Gastrocnemius medialis (tissue), 4 donors: ENCODE results near the gene GARIN5B. TPM values are rescaled to one million over a fixed set of nuclear protein-coding genes. Genes with fewer than 3 reads are reported as not detected.

Experiments
- ATAC-seq, 2 donors: fragments of 150-250 bp; one replicate each; pipeline ENCODE4 v1.9.1; 2016
- DNase-seq, 2 donors: peaks; one replicate each; pipeline ENCODE4 v3.0.0-alpha.2; 2019
- H3K27ac ChIP-seq, 4 donors: fragments of 200-600 bp; sonication (generic); 1 replicate in 1 of 4; 2 replicates in 3 of 4; pipeline ENCODE4 v1.5.1; 2016 to 2018; ENCODE audit warnings: mild to moderate bottlenecking in 2 of 4, moderate library complexity in 1 of 4
- H3K27me3 ChIP-seq, 3 donors: fragments of 200-600 bp; sonication (generic) in 2 of 3; 1 replicate in 1 of 3; 2 replicates in 2 of 3; pipeline versions ENCODE4 v1.5.1 to v1.6.0; 2016 to 2019; ENCODE audit warnings: mild to moderate bottlenecking in 1 of 3, moderate library complexity in 1 of 3
- H3K36me3 ChIP-seq, 2 donors: fragments of 200-600 bp; sonication (generic) in 1 of 2; one replicate each; pipeline ENCODE4 v1.5.1; 2017 to 2018
- H3K4me1 ChIP-seq, 2 donors: fragments of 200-600 bp; sonication (generic) in 1 of 2; one replicate each; pipeline ENCODE4 v1.5.1; 2016 to 2017; ENCODE audit warnings: mild to moderate bottlenecking in 2 of 2
- H3K4me3 ChIP-seq, 4 donors: fragments of 200-600 bp; sonication (generic) in 3 of 4; 1 replicate in 1 of 4; 2 replicates in 3 of 4; pipeline ENCODE4 v1.5.1; 2016 to 2019; ENCODE audit warnings: mild to moderate bottlenecking in 2 of 4
- H3K9me3 ChIP-seq, 3 donors: fragments of 200-600 bp; sonication (generic) in 2 of 3; 1 replicate in 1 of 3; 2 replicates in 2 of 3; pipeline ENCODE4 v1.5.1; 2016 to 2019
- CTCF ChIP-seq, 5 experiments: fragments of 450-650 bp in 3 of 5; fragments of 200-600 bp in 2 of 5; sonication (generic) in 2 of 5; IDR thresholded peaks in 4 of 5; conservative IDR thresholded peaks in 1 of 5; 1 replicate in 4 of 5; 2 replicates in 1 of 5; pipeline ENCODE4 v1.5.1; 2016 to 2019; ENCODE audit warnings: antibody characterized with exemption in 5 of 5, mild to moderate bottlenecking in 3 of 5, moderate library complexity in 3 of 5
- POLR2A ChIP-seq, 2 donors: fragments of 450-650 bp; IDR thresholded peaks; one replicate each; pipeline ENCODE4 v1.6.1; 2017; ENCODE audit warnings: antibody characterized with exemption in 2 of 2, mild to moderate bottlenecking in 2 of 2, moderate library complexity in 2 of 2
- in situ Hi-C, 4 donors: fragments of 200-750 bp; cut with MboI; loops; one replicate each; pipeline versions ENCODE4 v1.15.0 to v1.8.0; 2017; ENCODE audit warnings: low sequenced_read_pairs in 4 of 4
- intact Hi-C: fragments of 100-400 bp; cut with DNase I; formaldehyde crosslinking; loops from one replicate; pipeline ENCODE4 v1.15.1; 2023; ENCODE audit warnings: low total_unique reads
- total RNA-seq, 4 donors: library from RNA; depleted of rRNA; stranded (reverse); fragments of >200 nt; gene quantifications; one replicate each; pipeline versions ENCODE4 v1.1.0 to v1.2.3, GENCODE V29; 2016

Gene GARIN5B
- total RNA-seq, 4 donors from 2014 or later = not detected

- intact Hi-C loops (no loop called here), in situ Hi-C loops (no loop called here)
- H3K9me3 ChIP-seq = no peaks in the 10 kb centered on the region
- H3K4me3 ChIP-seq = no peak within 1 kb of the TSS
- ATAC-seq (no peak), DNase-seq (no peak)
- no peaks in the 10 kb centered on the region for H3K4me1 ChIP-seq
- H3K36me3 ChIP-seq = no peaks in the 10 kb centered on the region
- H3K27me3 ChIP-seq = no peaks in the 10 kb centered on the region
- H3K27ac ChIP-seq = peak within 1 kb of the TSS in 3 of 4 donors; percentile 21 to 62 (median 45)
- TF ChIP-seq CTCF (IDR thresholded peaks at IDR 0.05 in 4 of 5, conservative IDR thresholded peaks at IDR 0.05 in 1 of 5) (no peak), POLR2A (IDR thresholded peaks at IDR 0.05) (no peak)
Measured at GRCh38 chr19:55325172-55325571, 37.9 kb downstream of the GARIN5B start, which contains the start of gene TMEM150B. Gene TMEM150B (minus strand): TSS chr19:55325341. CDS start chr19:55321036, 4,305 bp downstream.

GRCh38 chr19:55324662-55325061, 38.4 kb downstream of the GARIN5B start:
- H3K4me1 ChIP-seq = no peaks in the 10 kb centered on the region
- TF ChIP-seq CTCF (IDR thresholded peaks at IDR 0.05 in 4 of 5, conservative IDR thresholded peaks at IDR 0.05 in 1 of 5) (no peak), POLR2A (IDR thresholded peaks at IDR 0.05) (no peak)
- peak overlapping the region in 3 of 4 donors; percentile 21 to 49 (median 45) for H3K27ac ChIP-seq
- DNase-seq (no peak), ATAC-seq (no peak)
- in situ Hi-C loops = no loop called here
- no peaks in the 10 kb centered on the region for H3K36me3 ChIP-seq
- no peaks in the 10 kb centered on the region for H3K9me3 ChIP-seq
- H3K27me3 ChIP-seq = no peaks in the 10 kb centered on the region
- H3K4me3 ChIP-seq = no peak overlapping the region
- intact Hi-C loops = no loop called here

- Histone ChIP-seq H3K9me3 (no peaks in the 10 kb centered on the region), H3K27ac (no peak overlapping the region), H3K4me1 (no peaks in the 10 kb centered on the region), H3K36me3 (no peaks in the 10 kb centered on the region), H3K27me3 (no peaks in the 10 kb centered on the region), H3K4me3 (no peak overlapping the region)
- no peak for TF ChIP-seq POLR2A (IDR thresholded peaks at IDR 0.05)
- no peak for TF ChIP-seq CTCF (IDR thresholded peaks at IDR 0.05 in 4 of 5, conservative IDR thresholded peaks at IDR 0.05 in 1 of 5)
- in situ Hi-C loops = no loop called here
- ATAC-seq (no peak), DNase-seq (no peak)
- intact Hi-C loops = no loop called here
Measured at GRCh38 chr19:55322204-55322885, 40.7 kb downstream of the GARIN5B start.

- ATAC-seq (no peak), DNase-seq (no peak)
- Histone ChIP-seq H3K27ac (no peak overlapping the region), H3K36me3 (no peaks in the 10 kb centered on the region), H3K4me3 (no peak overlapping the region), H3K27me3 (no peaks in the 10 kb centered on the region), H3K4me1 (no peaks in the 10 kb centered on the region), H3K9me3 (no peaks in the 10 kb centered on the region)
- in situ Hi-C loops (no loop called here), intact Hi-C loops (no loop called here)
- no peak for TF ChIP-seq POLR2A (IDR thresholded peaks at IDR 0.05)
- TF ChIP-seq CTCF (IDR thresholded peaks at IDR 0.05 in 4 of 5, conservative IDR thresholded peaks at IDR 0.05 in 1 of 5) = no peak
Measured at GRCh38 chr19:55321466-55322137, 41.5 kb downstream of the GARIN5B start.
